Measurements from ENCODE around the gene POLK.
A peak's percentile ranks its signal among the peaks of the same experiment; 100 is the strongest.
"Not testable (repeated sequence)": the region's sequence is repeated elsewhere in the genome, so short reads cannot be mapped to it uniquely, and the experiment has no call there.

The POLK gene

DNA sequence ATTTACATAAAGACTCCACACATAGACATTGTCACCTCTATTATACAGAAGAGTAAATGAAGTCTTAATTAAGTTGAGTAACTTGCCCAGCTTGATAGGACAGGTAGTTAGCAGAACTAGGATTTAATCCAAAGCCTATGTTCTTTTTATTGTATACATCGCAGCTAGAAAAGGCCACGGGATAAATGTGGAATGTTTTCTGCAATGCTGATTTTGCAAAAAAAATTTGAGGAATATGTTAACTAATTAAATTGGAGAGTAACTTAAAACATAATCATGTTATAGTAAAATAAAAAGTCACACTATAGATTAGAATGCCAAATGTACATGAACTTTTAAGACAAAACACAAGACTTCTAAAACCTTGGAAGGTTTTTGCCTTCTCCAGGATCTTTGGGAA is 41.1 kb downstream of the POLK start:
- DNase-seq, result no peak

DNA sequence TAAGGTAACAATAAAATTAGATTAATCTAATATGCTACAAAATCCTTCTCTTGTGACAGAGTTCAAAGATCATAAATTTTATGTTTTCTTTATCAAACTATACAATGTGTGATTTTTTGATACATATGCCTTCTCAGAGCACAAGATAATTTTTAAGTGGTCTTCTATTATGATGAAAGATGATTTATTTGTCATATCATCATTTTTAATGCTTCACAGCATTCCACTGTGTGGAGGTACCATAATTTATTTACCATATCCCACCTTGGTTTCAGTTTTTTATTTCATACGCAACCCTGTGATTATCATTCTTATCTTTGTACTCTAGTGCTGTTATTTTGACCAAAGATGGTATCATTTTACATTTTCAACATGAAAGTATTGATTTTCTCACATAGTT is 41.7 kb downstream of the POLK start:
- DNase-seq, result no peak

DNA sequence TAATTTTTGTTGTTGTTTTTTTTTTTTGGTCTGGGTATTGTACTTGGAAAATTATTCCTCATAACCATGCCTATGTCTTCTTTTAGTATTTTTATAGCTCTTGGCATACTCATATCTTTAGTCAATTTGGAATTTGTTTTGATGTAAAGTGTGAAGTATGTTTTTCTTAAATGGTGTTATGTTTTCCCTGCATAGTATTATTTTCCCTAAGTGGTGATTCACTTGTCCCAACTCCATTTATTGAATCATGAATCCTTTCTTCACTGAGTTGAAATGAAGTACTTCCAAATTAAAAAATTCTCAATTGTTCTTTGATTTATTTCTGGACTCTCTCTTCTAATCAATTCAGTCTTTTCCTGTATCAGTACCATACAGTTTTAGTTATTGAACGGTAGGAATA is 46.5 kb downstream of the POLK start:
- no peak for DNase-seq

DNA sequence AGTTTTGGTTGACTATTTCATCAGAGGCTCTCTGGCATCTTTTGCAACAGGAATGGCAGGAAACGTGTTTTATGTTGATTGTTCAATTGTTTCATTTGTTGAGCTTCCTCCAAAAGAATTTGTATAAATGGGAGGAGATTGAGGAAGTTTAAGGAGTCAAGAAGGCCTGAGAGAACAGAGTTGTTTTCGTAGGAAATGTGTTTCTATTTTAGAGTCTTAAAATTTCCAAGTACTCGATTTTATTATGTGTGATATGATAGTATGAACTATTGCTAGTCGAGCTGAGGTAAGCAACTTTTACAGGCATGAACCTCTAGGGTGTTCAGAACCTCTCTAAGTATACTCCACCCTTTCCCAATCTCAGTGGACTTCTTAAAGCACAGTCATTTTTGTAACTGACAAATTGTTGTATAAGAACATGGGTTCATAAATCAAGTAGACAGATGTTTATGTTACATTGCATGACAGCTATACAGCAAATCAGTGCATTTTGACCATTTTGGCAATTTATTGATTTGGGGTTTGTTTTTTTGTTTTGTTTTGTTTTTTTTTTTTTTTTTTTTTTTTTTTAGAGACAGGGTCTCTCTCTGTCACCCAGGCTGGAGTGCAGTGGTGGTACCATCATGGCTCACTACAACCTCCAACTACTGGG is 47.4 kb downstream of the POLK start:
- DNase-seq, result no peak

DNA sequence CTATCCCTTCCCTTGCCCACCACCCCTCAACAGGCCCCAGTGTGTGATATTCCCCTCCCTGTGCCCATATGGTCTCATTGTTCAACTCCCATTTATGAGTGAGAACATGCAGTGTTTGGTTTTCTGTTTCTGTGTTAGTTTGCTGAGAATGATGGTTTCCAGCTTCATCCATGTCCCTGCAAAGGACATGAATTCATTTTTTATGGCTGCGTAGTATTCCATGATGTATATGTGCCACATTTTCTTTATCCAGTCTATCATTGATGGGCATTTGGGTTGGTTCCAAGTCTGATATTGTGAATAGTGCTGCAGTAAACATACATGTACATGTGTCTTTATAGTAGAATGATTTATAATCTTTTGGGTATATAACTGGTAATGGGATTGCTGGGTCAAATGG is 49.0 kb downstream of the POLK start:
- DNase-seq, result not testable (repeated sequence)

DNA sequence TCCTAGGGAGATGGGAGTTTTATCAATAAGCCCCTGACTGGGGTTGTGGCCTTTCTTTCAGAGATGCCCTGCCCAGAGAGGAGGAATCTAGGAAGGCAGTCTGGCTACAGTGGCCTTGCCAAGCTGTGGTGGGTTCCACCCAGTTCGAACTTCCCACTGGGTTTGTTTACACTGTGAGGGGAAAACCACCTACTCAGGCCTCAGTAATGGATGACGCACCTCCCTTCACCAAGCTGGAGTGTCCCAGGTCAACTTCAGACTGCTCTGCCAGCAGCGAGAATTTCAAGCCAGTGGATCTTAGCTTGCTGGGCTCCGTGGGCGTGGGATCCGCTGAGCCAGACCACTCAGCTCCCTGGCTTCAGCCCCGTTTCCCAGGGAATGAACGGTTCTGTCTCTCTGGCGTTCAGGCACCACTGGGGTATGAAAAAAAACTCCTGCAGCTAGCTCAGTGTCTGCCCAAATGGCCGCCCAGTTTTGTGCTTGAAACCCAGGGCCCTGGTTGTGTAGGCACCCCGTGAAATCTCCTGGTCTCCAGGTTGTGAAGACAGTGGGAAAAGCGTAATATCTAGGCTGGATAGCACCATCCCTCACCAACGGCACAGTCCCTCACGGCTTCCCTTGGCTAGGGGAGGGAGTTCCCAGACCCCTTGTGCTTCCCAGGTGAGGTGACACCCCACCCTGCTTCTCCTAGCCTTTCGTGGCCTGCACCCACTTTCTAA is 54.5 kb downstream of the POLK start:
- DNase-seq, result not testable (repeated sequence)

DNA sequence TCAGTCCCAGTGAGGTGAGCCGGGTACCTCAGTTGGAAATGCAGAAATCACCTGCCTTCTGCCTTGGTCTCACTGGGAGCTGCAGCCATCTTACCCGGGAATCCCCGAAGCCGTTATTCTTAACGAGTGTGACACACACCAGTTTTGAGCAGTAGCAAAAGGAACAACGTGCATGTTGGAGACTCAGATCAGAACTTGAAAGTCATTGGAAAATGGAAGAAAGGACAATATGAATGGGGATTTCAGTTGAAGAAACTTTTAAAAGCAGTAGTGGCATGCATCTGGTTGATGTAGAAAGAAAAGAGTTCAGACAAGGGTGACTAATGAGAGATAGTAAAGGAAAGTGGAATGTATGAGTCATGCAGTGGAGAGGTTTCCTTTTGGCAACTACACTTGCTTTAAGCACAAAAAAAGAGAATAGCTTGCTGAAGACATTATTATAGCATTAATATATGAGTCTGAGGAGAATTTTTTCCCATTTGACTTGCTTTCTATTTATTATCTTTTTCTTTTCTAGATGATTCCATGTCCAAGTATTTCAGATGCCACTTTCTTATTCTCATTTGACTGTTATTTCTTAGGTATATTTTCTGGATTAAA is 55.1 kb downstream of the POLK start:
- peak; percentile 34 for DNase-seq

DNA sequence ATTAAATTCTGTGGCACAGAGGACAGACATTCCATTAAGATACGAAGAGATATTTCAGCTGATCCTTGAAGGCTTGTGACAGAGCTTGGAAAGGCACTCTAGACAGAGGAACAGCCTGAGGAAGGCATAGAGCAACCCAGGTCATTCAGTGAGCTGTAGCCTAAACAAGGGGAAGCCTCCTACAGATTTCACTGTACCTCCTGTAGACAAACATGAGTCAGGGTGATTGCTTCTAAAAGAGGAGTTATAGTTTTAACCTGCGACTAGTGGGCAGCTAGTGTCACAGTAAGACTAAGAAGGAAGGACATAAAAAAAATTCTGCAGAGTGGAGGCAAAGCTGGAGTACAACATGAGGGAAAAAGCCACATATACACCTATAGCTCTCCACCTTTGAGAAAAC is 56.0 kb downstream of the POLK start:
- DNase-seq, result no peak

DNA sequence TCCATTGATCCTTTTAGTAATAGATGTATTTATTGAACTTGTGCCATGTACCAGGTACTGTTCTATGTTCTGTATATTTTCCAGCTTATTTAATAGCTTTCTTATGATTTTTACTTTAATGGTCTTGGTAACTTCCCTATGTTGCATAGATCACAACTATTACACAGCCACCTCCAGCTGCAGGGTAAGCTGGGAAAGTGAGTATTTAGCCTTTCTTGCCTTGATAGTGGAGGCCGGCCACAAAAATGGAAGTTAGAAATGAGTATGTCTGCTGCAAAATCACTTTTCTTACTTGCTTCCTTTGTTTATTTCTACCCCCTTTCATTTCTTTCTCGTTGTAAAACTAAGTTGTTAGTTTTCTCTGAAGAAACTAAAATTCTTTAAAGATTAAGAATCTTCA is 56.5 kb downstream of the POLK start:
- no peak for DNase-seq

DNA sequence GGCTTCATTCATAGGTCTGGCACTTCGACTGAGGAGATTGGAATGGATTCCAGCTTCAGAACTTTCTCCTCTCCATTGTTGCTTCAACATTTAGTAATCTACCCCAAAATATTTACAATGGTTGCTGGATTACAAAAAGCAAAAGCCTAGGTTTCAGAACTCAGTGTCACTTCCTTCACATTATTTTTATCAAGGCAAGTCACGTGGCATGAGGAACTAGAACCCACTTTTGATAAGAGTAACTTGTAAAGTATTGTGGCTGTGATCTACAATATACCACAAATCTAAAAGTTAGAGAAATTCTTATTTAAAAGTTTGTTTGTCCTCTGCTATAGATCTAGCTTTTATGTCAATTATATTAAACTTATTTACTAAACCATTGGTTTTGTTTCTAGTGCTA is 59.9 kb downstream of the POLK start:
- DNase-seq, result no peak

DNA sequence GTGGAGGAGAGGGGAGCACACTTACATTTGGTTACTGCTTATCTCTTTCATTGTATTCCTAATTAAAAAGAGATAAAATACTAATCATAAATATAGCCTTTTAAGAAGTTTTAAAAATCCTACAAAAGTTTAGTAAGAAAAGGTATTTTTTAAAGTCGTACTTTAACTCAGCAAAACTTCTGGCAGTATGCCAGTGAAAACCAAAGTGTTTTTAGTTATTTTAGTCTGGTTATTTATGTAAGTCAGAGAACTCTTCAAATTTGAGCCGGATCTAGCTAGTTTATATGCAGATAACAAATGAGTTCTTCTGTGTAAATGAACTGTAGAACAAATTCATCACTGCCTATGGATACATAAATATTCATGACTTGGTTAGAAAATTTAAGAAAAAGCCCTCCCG is 63.1 kb downstream of the POLK start:
- DNase-seq, result no peak

DNA sequence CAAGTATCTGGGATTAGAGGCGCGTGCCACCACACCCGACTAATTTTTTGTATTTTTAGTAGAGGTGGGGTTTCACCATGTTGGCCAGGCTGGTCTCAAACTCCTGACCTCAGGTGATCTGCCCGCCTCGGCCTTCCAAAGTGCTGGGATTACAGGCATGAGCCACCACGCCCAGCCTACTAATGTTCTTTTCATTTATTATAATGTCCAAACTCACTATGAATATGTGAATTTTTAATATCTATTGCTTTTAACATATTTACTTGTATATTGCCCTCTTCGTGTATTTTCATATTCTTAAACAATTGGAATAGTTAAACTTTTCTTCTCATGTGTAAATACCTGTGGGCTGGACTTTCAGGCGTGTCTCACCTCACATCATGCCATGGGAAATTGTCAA is 66.6 kb downstream of the POLK start:
- not testable (repeated sequence) for DNase-seq

DNA sequence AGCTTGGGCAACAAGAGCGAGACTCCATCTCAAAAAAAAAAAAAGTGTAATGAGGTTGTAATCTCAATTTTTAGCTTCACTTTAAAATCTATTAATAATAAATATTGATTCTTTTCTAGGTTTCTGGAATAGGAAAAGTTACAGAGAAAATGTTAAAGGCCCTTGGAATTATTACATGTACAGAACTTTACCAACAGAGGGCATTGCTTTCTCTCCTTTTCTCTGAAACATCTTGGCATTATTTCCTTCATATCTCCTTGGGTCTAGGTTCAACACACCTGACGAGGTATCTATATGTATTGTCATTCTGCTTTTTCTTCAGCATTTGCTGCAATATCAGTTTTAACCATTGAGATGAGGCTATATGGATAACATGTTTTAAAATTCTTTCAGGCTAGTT is 73.0 kb downstream of the POLK start:
- DNase-seq, result no peak

DNA sequence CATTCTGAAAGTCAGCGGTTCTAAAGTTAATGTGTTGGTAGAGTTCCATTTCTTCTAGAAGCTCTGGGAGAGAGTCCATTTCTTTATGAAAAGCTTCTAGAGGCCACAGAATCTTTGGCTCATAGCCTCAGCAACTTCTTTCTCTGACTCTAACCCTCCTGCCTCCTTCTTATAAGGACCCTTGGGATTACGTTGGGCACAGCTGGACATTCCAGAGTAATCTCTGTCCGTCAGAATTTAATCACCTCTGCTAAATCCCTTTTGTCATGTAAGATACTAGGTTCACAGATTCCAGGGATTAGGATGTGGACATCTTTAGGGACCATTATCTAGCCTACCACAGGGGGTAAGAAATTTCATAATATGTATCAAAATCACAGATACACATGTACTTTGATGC is 77.0 kb downstream of the POLK start:
- no peak for DNase-seq

DNA sequence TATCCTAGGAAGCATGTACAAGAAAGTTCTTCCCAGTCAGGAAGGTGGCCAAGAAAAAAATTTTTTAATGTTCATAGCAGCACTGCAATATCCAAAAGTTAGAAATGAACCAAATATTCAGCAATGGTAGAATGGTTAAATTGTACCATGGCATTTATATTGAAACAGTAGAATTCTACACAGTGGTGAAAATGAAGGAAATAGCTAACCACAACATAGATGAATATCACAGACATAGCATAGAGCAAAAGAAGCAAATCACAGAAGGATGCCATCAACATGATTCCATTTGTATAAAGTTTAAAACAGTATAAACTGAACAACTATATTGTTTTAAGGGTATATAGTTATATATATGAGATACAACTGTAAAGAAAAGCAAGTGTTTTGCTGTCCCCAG is 88.8 kb downstream of the POLK start:
- DNase-seq, result no peak

DNA sequence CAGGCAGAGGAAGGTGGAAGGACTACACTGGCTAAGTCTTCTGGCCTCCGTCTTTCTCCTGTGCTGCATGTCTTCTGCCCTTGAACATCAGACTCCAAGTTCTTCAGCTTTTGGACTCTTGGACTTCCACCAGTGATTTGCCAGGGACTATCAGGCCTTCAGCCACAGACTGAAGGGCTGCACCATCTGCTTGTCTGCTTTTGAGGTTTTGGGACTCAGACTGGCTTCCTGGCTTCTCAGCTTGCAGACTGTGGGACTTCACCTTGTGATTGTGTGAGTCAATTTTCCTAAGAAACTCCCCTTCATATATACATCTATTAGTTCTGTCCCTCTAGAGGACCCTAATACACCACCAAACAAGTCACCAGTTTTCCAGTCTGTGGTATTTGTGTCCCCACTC is 89.9 kb downstream of the POLK start:
- no peak for DNase-seq

DNA sequence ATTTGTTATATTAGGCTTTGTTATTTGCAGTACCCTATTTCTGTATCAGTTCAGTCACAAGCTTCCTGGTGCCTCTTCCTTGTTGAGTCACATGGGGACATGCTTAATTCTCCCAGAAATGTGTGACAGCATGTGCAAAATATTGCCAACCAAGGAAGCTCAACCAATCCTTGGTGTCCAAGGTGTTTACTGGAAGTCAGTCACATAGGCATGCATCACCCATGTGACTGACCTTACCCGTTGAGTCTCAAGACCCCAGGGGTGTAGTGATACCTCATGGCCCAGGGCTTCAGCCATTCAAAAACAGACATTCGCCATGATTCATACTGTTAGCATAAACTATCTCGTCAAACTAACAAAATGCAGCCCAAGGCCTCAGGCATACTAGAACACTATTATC is 90.3 kb downstream of the POLK start:
- no peak for DNase-seq

DNA sequence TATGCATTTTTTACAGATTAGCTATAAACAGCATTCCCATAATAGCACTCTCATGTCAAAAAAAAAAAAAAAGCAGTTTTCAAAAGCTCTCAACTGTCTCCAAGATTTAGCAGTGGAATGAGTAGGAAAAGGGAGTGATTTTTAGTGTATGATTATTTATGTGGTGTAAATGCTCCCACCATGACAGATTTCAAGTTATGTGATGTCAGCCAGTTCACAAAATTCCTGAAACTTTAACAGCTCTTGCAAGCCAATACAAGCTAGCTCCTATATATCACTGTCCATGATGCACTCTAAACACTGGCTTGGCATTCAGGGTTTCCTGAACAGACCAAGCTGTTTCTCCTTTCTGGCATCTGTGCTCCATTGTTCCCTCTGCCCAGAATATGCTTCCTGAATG is 91.7 kb downstream of the POLK start:
- no peak for DNase-seq

DNA sequence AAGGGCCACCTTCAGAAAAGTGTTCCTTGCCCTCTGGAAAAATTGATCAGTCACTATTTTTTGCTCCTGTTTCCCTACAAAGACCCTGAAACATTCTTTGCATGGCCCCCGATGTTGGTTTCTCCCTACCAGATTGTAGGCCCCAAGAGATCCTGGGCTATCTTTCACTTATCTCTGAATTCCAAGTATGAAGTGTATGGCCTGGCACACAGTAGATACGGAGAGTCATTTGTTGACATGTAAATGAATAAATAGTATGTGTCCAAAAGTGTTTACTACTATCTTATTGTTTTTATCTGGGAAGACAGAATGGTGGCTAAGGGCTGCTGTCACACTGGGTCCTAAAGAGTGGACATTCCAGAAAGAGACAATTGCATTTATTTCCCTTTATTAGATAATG is 92.1 kb downstream of the POLK start:
- no peak for DNase-seq

DNA sequence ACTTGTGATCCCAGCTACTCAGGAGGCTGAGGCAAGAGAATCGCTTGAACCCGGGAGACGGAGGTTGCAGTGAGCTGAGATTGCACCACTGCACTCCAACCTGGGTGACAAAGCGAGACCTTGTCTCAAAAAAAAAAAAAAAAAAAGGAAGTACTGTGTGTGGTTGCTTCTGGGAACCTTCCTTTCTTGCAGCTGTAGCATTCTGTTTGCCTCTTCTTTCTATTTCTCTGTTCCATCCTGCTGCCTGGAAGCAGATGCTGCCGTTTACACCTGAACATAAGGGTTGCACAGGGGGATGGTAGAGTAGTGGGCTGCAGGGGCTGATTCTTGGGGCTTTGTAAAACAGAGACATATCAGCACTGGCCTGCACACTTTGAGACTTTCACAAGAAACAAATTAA is 95.7 kb downstream of the POLK start:
- DNase-seq, result not testable (repeated sequence)

DNA sequence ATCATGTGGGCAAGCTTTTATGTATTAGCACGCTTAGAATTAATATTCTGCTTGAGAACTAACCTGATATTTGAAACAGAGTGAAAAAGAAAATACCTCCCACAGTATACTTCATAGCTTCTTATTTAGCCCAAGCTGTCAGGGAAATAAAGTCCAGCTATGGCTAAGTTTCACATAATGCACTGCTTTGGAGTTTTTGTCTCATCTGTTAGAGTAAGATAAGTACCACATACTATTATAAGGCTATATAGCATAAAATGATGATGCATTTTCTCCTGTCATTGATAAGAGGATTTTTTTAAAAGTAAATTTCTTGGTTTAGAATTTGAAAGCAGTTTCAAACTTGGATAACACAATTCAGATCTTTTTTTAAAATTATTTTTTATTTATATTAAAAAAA is 97.2 kb downstream of the POLK start:
- no peak for DNase-seq

DNA sequence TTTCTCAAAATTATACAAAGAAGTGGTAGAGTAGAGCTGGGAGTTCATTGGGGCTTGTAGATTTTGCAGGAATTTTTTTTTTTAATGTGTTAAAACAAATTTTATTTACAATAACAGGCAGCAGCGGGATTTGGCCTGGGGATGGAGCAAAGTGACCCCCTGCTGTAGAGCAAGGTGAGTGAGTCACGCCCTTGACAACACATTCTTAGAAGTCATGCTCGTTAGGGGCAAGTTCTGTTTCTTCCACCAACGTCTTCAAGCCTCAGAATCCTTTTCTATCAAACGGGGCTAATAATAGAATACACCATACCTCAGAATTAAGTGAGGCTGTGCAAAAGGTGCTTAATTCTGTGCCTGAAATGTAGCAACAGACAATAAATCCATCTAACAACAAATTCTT is 98.5 kb downstream of the POLK start:
- no peak for DNase-seq

DNA sequence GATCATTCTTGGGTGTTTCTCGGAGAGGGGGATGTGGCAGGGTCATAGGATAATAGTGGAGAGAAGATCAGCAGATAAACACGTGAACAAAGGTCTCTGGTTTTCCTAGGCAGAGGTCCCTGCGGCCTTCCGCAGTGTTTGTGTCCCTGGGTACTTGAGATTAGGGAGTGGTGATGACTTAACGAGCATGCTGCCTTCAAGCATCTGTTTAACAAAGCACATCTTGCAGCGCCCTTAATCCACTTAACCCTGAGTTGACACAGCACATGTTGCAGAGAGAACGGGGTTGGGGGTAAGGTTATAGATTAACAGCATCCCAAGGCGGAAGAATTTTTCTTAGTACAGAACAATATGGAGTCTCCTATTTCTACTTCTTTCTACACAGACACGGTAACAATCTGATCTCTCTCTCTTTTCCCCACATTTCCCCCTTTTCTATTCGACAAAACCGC is 99.2 kb downstream of the POLK start:
- not testable (repeated sequence) for DNase-seq
